Tibial artery (tissue), 4 donors: ENCODE results near the gene CHRNG.

Source experiments
- DNase-seq, 2 donors: peaks; one replicate each; pipeline ENCODE4 v3.0.0-alpha.2; 2019
- H3K27ac ChIP-seq, 2 donors: fragments of 200-600 bp; sonication (generic) in 1 of 2; 1 replicate in 1 of 2; 2 replicates in 1 of 2; pipeline ENCODE4 v1.5.1; 2018 to 2019; ENCODE audit warnings: mild to moderate bottlenecking in 1 of 2
- H3K27me3 ChIP-seq, 2 donors: fragments of 200-600 bp; sonication (generic) in 1 of 2; one replicate each; pipeline versions ENCODE4 v1.5.1 to v1.6.0; 2016 to 2019
- H3K36me3 ChIP-seq, 3 donors: fragments of 200-600 bp; sonication (generic) in 2 of 3; one replicate each; pipeline ENCODE4 v1.5.1; 2016 to 2019; ENCODE audit warnings: mild to moderate bottlenecking in 2 of 3
- H3K4me1 ChIP-seq, 4 donors: fragments of 200-600 bp; sonication (generic) in 2 of 4; 1 replicate in 3 of 4; 2 replicates in 1 of 4; pipeline ENCODE4 v1.5.1; 2016 to 2019
- H3K4me3 ChIP-seq, 2 donors: fragments of 200-600 bp; sonication (generic) in 1 of 2; 1 replicate in 1 of 2; 2 replicates in 1 of 2; pipeline ENCODE4 v1.5.1; 2018 to 2019; ENCODE audit warnings: mild to moderate bottlenecking in 2 of 2
- H3K9me3 ChIP-seq, 3 donors: fragments of 200-600 bp; sonication (generic) in 1 of 3; one replicate each; pipeline ENCODE4 v1.5.1; 2016 to 2019
- intact Hi-C: fragments of 100-400 bp; cut with DNase I; formaldehyde crosslinking; loops from one replicate; pipeline ENCODE4 v1.15.0; 2023; ENCODE audit warnings: low total_unique reads
- TF ChIP-seq, protein P1 (sequence below), 2 experiments: fragments of 200-600 bp in 1 of 2; fragments of 450-650 bp in 1 of 2; IDR thresholded peaks; one replicate each; pipeline ENCODE4 v1.5.1; 2017 to 2019; ENCODE audit warnings: antibody characterized with exemption in 2 of 2, mild to moderate bottlenecking in 1 of 2, moderate library complexity in 1 of 2

CHRNG gene

DNA sequence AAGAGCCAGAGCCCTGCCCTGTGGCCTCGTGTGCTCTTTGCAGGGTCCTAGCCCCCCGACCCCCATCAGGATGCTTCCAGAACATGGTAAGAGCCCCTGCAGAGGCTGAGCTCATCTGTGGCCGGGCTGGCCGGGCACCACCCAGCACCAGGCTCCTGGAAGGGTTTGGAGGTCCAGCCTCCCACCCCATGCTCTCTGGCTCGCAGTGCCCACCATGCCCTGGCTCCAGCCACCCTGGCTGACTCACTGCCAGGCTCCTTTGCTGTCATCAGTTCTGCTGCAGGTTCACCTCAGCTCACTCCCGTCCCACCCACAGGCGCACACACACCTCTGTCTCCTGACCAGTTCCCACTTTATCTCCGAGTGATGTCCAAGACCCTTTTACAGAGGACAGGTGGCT is 48.5 kb downstream of the CHRNG start:
- intact Hi-C loops: no loop called here
- no peaks in the 10 kb centered on the region for H3K9me3 ChIP-seq
- peaks cover 13 to 19% (median 15%) of the 10 kb centered on the region in 3 donors for H3K36me3 ChIP-seq
- H3K4me3 ChIP-seq: no peak overlapping the region
- H3K4me1 ChIP-seq: peaks cover 0 to 21% (median 13%) of the 10 kb centered on the region in 4 donors
- H3K27me3 ChIP-seq: no peaks in the 10 kb centered on the region
- peak overlapping the region in 1 of 2 donors; percentile 74 for H3K27ac ChIP-seq
- DNase-seq: peak in 1 of 2 donors; percentile 56
- TF ChIP-seq, protein P1, sequence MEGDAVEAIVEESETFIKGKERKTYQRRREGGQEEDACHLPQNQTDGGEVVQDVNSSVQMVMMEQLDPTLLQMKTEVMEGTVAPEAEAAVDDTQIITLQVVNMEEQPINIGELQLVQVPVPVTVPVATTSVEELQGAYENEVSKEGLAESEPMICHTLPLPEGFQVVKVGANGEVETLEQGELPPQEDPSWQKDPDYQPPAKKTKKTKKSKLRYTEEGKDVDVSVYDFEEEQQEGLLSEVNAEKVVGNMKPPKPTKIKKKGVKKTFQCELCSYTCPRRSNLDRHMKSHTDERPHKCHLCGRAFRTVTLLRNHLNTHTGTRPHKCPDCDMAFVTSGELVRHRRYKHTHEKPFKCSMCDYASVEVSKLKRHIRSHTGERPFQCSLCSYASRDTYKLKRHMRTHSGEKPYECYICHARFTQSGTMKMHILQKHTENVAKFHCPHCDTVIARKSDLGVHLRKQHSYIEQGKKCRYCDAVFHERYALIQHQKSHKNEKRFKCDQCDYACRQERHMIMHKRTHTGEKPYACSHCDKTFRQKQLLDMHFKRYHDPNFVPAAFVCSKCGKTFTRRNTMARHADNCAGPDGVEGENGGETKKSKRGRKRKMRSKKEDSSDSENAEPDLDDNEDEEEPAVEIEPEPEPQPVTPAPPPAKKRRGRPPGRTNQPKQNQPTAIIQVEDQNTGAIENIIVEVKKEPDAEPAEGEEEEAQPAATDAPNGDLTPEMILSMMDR (IDR thresholded peaks at IDR 0.05): no peak

DNA sequence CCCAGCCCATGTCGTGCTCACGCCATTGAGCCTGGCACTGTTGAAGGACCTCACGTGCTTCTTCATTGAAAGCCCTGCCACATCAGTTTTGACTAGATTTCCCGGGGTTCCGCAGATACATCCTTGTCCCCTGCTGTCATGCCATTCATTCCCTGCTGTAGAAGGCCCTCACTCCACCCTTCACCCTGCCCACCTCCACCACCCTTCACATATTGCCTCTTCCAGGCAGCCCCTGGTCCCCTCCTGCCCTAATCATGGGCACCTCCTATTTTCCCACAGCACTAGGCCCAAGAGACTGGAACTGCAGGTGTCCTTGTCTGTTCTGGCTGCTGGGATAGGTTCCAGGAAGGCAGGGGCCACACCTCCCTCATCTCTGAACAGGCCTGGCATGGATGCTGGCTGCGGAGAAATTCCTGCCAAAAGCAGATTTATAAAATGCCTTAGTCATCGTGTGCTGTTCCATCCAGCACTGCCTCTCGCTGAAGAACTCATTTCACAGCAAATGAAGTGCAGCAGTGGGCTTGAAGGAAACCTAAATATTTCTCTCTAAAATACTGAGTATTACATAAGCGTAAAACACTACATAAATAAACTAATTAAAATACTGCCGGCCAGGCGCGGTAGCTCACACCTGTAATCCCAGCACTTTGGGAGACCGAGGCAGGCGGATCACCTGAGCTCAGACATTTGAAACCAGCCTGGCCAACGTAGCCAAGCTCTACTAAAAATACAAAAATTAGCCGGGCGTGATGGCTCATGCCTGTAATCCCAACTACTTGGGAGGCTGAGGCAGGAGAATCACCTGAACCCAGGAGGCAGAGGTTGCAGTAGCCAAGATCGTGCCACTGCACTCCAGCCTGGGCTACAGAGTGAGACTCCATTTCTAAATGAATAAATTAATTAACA is 49.4 kb downstream of the CHRNG start:
- Histone ChIP-seq H3K4me3 (no peak overlapping the region), H3K36me3 (peaks cover 4 to 10% (median 6%) of the 10 kb centered on the region in 3 donors), H3K4me1 (peaks cover 0 to 26% (median 14%) of the 10 kb centered on the region in 4 donors), H3K9me3 (no peaks in the 10 kb centered on the region), H3K27me3 (no peaks in the 10 kb centered on the region), H3K27ac (peak overlapping the region; percentile 29 to 74)
- intact Hi-C loops: no loop called here
- TF ChIP-seq, protein P1 (IDR thresholded peaks at IDR 0.05): no peak
- peak in 1 of 2 donors; percentile 74 for DNase-seq

DNA sequence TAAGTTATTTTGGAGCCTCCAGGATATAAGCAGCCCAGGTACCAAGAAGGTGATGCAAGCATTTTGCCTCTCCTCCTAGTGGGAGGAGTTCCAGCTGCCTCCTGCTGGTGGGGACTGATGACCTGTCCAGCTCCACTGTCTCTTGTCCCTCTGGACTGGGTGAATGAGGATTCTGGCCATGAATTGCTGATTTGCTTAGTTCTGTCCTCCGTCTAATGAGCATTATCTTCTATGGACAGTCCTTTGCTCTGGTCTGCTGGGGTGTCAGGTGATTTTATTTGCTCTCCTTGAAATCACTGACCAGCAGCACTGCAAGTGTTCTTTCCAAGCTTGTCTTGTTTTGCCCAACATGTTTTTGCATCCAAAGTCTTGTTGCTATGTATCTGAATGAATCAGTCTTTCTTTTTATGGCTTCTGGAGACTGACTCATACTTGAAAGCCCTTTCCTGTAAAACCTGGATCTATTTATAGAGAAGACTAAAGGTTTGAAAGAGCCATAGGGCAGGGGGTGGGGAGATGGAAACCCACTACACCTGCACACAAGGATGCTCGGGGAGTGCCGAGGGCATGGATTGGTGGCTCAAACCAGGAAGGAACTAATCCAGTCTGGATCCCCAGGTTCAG is 53.4 kb downstream of the CHRNG start:
- H3K4me1 ChIP-seq: peaks cover 0 to 26% (median 14%) of the 10 kb centered on the region in 4 donors
- H3K27me3 ChIP-seq: no peaks in the 10 kb centered on the region
- no peak overlapping the region for H3K4me3 ChIP-seq
- peak in 1 of 2 donors; percentile 27 for DNase-seq
- TF ChIP-seq, protein P1 (IDR thresholded peaks at IDR 0.05): no peak
- intact Hi-C loops: no loop called here
- no peaks in the 10 kb centered on the region for H3K36me3 ChIP-seq
- H3K9me3 ChIP-seq: no peaks in the 10 kb centered on the region
- peak overlapping the region in 1 of 2 donors; percentile 27 for H3K27ac ChIP-seq

DNA sequence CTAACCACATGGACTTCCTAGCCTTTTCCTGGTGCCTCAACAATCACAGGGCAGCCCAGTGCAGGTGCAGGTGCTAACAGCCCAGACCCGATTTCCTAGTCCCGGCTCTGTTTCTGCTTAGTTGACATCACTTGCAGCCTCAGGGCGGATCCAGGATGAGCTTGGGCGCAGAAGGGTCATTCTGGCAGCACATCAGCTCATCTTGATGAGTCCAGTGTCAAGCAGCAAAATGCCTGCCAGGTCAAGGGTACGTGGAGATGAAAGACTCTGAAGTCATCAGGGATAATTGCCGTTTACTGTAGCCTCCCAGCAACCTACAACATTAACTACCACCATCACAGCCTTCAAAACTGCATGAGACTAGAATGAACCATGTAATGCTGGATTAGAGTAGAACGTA is 54.5 kb downstream of the CHRNG start:
- no peaks in the 10 kb centered on the region for H3K27me3 ChIP-seq
- no peak overlapping the region for H3K27ac ChIP-seq
- TF ChIP-seq, protein P1 (IDR thresholded peaks at IDR 0.05): no peak
- no peaks in the 10 kb centered on the region for H3K9me3 ChIP-seq
- peaks cover 0 to 19% (median 9%) of the 10 kb centered on the region in 4 donors for H3K4me1 ChIP-seq
- DNase-seq: no peak
- intact Hi-C loops: no loop called here
- H3K4me3 ChIP-seq: no peak overlapping the region
- no peaks in the 10 kb centered on the region for H3K36me3 ChIP-seq
